Measurements from ENCODE around the gene CDH23. TPM values are rescaled to one million over a fixed set of nuclear protein-coding genes. Genes with fewer than 3 reads are reported as not detected.

CDH23 gene
- total RNA-seq, 4 donors from 2014 or later, result 14.4 to 29.6 (median 19.7) TPM

GRCh38 chr10:71721313-71721712 is 324.6 kb downstream of the CDH23 start:
- H3K9me3 ChIP-seq, result no peaks in the 10 kb centered on the region
- WGBS, result 97% methylated on average over 6 of the region's 6 CpGs
- H3K27me3 ChIP-seq, result no peaks in the 10 kb centered on the region
- no peak overlapping the region for H3K27ac ChIP-seq (replicated peaks in 1 of 4)
- H3K4me3 ChIP-seq, result no peak overlapping the region
- H3K4me1 ChIP-seq, result peaks cover 28 to 46% (median 38%) of the 10 kb centered on the region in 4 donors
- DNase-seq (ENCODE audit: extremely low spot score), result no peak
- intact Hi-C loops (cut with DNase I), result no loop called here
- no peaks in the 10 kb centered on the region for H3K36me3 ChIP-seq
- TF ChIP-seq POLR2A (IDR thresholded peaks at IDR 0.05; ENCODE audit: low read depth), result no peak
- no peak for TF ChIP-seq CTCF (IDR thresholded peaks at IDR 0.05)
- no peak for TF ChIP-seq POLR2AphosphoS5 (IDR thresholded peaks at IDR 0.05)
- no peak for TF ChIP-seq EP300 (IDR thresholded peaks at IDR 0.05)

- WGBS, result 100% methylated on average over 1 of the region's 1 CpG
Observed at GRCh38 chr10:71722849-71723248, 326.1 kb downstream of the CDH23 start.

GRCh38 chr10:71723311-71723710 is 326.6 kb downstream of the CDH23 start:
- H3K9me3 ChIP-seq, result no peaks in the 10 kb centered on the region
- TF ChIP-seq CTCF (IDR thresholded peaks at IDR 0.05) (no peak), POLR2A (IDR thresholded peaks at IDR 0.05; ENCODE audit: low read depth) (no peak), EP300 (IDR thresholded peaks at IDR 0.05) (no peak), POLR2AphosphoS5 (IDR thresholded peaks at IDR 0.05) (no peak)
- WGBS, result 95% methylated on average over 7 of the region's 11 CpGs
- H3K36me3 ChIP-seq, result no peaks in the 10 kb centered on the region
- intact Hi-C loops (cut with DNase I), result no loop called here
- H3K4me1 ChIP-seq, result peaks cover 35 to 46% (median 39%) of the 10 kb centered on the region in 4 donors
- no peak overlapping the region for H3K4me3 ChIP-seq
- no peaks in the 10 kb centered on the region for H3K27me3 ChIP-seq
- H3K27ac ChIP-seq (replicated peaks in 1 of 4), result no peak overlapping the region
- DNase-seq (ENCODE audit: extremely low spot score), result no peak

More at GRCh38 chr10:71722849-71723248, 326.1 kb downstream of the CDH23 start:
- no peaks in the 10 kb centered on the region for H3K36me3 ChIP-seq
- no peak for DNase-seq (ENCODE audit: extremely low spot score)
- no peak overlapping the region for H3K4me3 ChIP-seq
- no peaks in the 10 kb centered on the region for H3K27me3 ChIP-seq
- no peaks in the 10 kb centered on the region for H3K9me3 ChIP-seq
- no peak for TF ChIP-seq EP300 (IDR thresholded peaks at IDR 0.05)
- no peak for TF ChIP-seq POLR2A (IDR thresholded peaks at IDR 0.05; ENCODE audit: low read depth)
- TF ChIP-seq POLR2AphosphoS5 (IDR thresholded peaks at IDR 0.05), result no peak
- TF ChIP-seq CTCF (IDR thresholded peaks at IDR 0.05), result no peak
- H3K27ac ChIP-seq (replicated peaks in 1 of 4), result no peak overlapping the region
- H3K4me1 ChIP-seq, result peaks cover 34 to 46% (median 39%) of the 10 kb centered on the region in 4 donors
- intact Hi-C loops (cut with DNase I), result no loop called here

GRCh38 chr10:71724539-71724938 is 327.8 kb downstream of the CDH23 start:
- H3K4me1 ChIP-seq, result peaks cover 34 to 46% (median 39%) of the 10 kb centered on the region in 4 donors
- 100% methylated on average over 5 of the region's 6 CpGs for WGBS
- no peak overlapping the region for H3K27ac ChIP-seq (replicated peaks in 1 of 4)
- TF ChIP-seq EP300 (IDR thresholded peaks at IDR 0.05), result no peak
- no peak for TF ChIP-seq POLR2AphosphoS5 (IDR thresholded peaks at IDR 0.05)
- no peak for TF ChIP-seq POLR2A (IDR thresholded peaks at IDR 0.05; ENCODE audit: low read depth)
- TF ChIP-seq CTCF (IDR thresholded peaks at IDR 0.05), result no peak
- H3K9me3 ChIP-seq, result no peaks in the 10 kb centered on the region
- no peaks in the 10 kb centered on the region for H3K27me3 ChIP-seq
- no peak overlapping the region for H3K4me3 ChIP-seq
- no peak for DNase-seq (ENCODE audit: extremely low spot score)
- no peaks in the 10 kb centered on the region for H3K36me3 ChIP-seq
- intact Hi-C loops (cut with DNase I), result no loop called here

GRCh38 chr10:71725249-71725648 is 328.5 kb downstream of the CDH23 start:
- no peak overlapping the region for H3K4me3 ChIP-seq
- H3K27me3 ChIP-seq, result no peaks in the 10 kb centered on the region
- no peak overlapping the region for H3K27ac ChIP-seq (replicated peaks in 1 of 4)
- H3K36me3 ChIP-seq, result no peaks in the 10 kb centered on the region
- WGBS, result 92% methylated on average over 11 of the region's 14 CpGs
- H3K4me1 ChIP-seq, result peaks cover 32 to 44% (median 38%) of the 10 kb centered on the region in 4 donors
- no peak for DNase-seq (ENCODE audit: extremely low spot score)
- no peak for TF ChIP-seq EP300 (IDR thresholded peaks at IDR 0.05)
- no peak for TF ChIP-seq POLR2AphosphoS5 (IDR thresholded peaks at IDR 0.05)
- no peak for TF ChIP-seq CTCF (IDR thresholded peaks at IDR 0.05)
- H3K9me3 ChIP-seq, result no peaks in the 10 kb centered on the region
- intact Hi-C loops (cut with DNase I), result no loop called here
